NT2/D1 (cell line): ENCODE measurements around the gene LRIG2.

Experiments used
- DNase-seq: peaks from one replicate; pipeline ENCODE4 v3.0.0-alpha.2; 2011; ENCODE audit warnings: low read depth, low spot score
- H3K27me3 ChIP-seq: 2 replicates; pipeline ENCODE4 v1.6.0; 2011; ENCODE audit warnings: mild to moderate bottlenecking; ENCODE audit not compliant: insufficient read length, insufficient read depth
- H3K36me3 ChIP-seq: 2 replicates; pipeline ENCODE4 v1.6.1; 2011; ENCODE audit warnings: mild to moderate bottlenecking, low read length, mixed read lengths; ENCODE audit not compliant: insufficient read depth, insufficient read length
- H3K4me1 ChIP-seq: 2 replicates; pipeline ENCODE4 v1.5.1; 2011; ENCODE audit not compliant: insufficient read depth, insufficient read length
- H3K4me3 ChIP-seq: 2 replicates; pipeline ENCODE4 v1.5.1; 2011; ENCODE audit warnings: low read depth; ENCODE audit not compliant: insufficient read length
- H3K9ac ChIP-seq: 2 replicates; pipeline ENCODE4 v1.6.0; 2011; ENCODE audit warnings: low read depth; ENCODE audit not compliant: insufficient read length
- H3K9me3 ChIP-seq: 2 replicates; pipeline ENCODE4 v1.5.1; 2011; ENCODE audit warnings: mild to moderate bottlenecking, low read length; ENCODE audit not compliant: insufficient read depth
- SUZ12 ChIP-seq: IDR thresholded peaks from 2 replicates; pipeline ENCODE4 v1.6.1; 2011; ENCODE audit not compliant: insufficient read length, insufficient read depth; ENCODE audit errors: extremely low read depth
- YY1 ChIP-seq: IDR thresholded peaks from 2 replicates; pipeline ENCODE4 v1.6.1; 2011; ENCODE audit not compliant: insufficient read length, insufficient read depth
- ZNF274 ChIP-seq: IDR thresholded peaks from 2 replicates; pipeline ENCODE4 v1.6.1; 2011; ENCODE audit warnings: mild to moderate bottlenecking, low read depth, low read length

Gene LRIG2

GRCh38 chr1:113118266-113118665 lies 45.3 kb downstream of the LRIG2 start:
- no peak for DNase-seq
- Histone ChIP-seq H3K4me3 (no peak overlapping the region), H3K9ac (no peak overlapping the region), H3K9me3 (no peaks in the 10 kb centered on the region), H3K27me3 (no peaks in the 10 kb centered on the region), H3K36me3 (peaks cover 93% of the 10 kb centered on the region), H3K4me1 (no peaks in the 10 kb centered on the region)
- TF ChIP-seq SUZ12 (no peak), ZNF274 (no peak), YY1 (no peak)

GRCh38 chr1:113123737-113124136 lies 50.7 kb downstream of the LRIG2 start:
- DNase-seq = no peak
- peaks cover 77% of the 10 kb centered on the region for H3K36me3 ChIP-seq
- no peaks in the 10 kb centered on the region for H3K9me3 ChIP-seq

GRCh38 chr1:113124366-113124765 lies 51.4 kb downstream of the LRIG2 start:
- peaks cover 71% of the 10 kb centered on the region for H3K36me3 ChIP-seq
- TF ChIP-seq ZNF274 (no peak), YY1 (no peak), SUZ12 (no peak)
- no peaks in the 10 kb centered on the region for H3K9me3 ChIP-seq
- no peak overlapping the region for H3K9ac ChIP-seq
- H3K4me3 ChIP-seq = no peak overlapping the region
- DNase-seq = no peak
- no peaks in the 10 kb centered on the region for H3K4me1 ChIP-seq
- H3K27me3 ChIP-seq = no peaks in the 10 kb centered on the region

More at GRCh38 chr1:113123737-113124136, 50.7 kb downstream of the LRIG2 start:
- Histone ChIP-seq H3K27me3 (no peaks in the 10 kb centered on the region), H3K9ac (no peak overlapping the region), H3K4me3 (no peak overlapping the region), H3K4me1 (no peaks in the 10 kb centered on the region)
- TF ChIP-seq SUZ12 = no peak
- TF ChIP-seq YY1 = no peak

- Histone ChIP-seq H3K4me3 (no peak overlapping the region), H3K9ac (no peak overlapping the region), H3K4me1 (no peaks in the 10 kb centered on the region), H3K9me3 (no peaks in the 10 kb centered on the region), H3K36me3 (peaks cover 59% of the 10 kb centered on the region), H3K27me3 (no peaks in the 10 kb centered on the region)
- TF ChIP-seq ZNF274 = no peak
- TF ChIP-seq SUZ12 = no peak
- TF ChIP-seq YY1 = no peak
- DNase-seq = no peak
Measured at GRCh38 chr1:113125517-113125916, 52.5 kb downstream of the LRIG2 start.

- Histone ChIP-seq H3K4me3 (no peak overlapping the region), H3K9me3 (no peaks in the 10 kb centered on the region), H3K27me3 (no peaks in the 10 kb centered on the region), H3K36me3 (peaks cover 52% of the 10 kb centered on the region), H3K4me1 (no peaks in the 10 kb centered on the region), H3K9ac (no peak overlapping the region)
- no peak for DNase-seq
- no peak for TF ChIP-seq YY1
- TF ChIP-seq SUZ12 = no peak
- no peak for TF ChIP-seq ZNF274
Measured at GRCh38 chr1:113126207-113126606, 53.2 kb downstream of the LRIG2 start.

GRCh38 chr1:113128116-113128515 lies 55.1 kb downstream of the LRIG2 start:
- no peak for TF ChIP-seq YY1
- no peak for TF ChIP-seq SUZ12
- DNase-seq = no peak
- Histone ChIP-seq H3K27me3 (no peaks in the 10 kb centered on the region), H3K4me1 (no peaks in the 10 kb centered on the region), H3K9ac (no peak overlapping the region), H3K4me3 (no peak overlapping the region), H3K9me3 (no peaks in the 10 kb centered on the region), H3K36me3 (peaks cover 39% of the 10 kb centered on the region)

GRCh38 chr1:113129529-113130185 lies 56.7 kb downstream of the LRIG2 start:
- H3K36me3 ChIP-seq = peaks cover 24% of the 10 kb centered on the region
- H3K9ac ChIP-seq = no peak overlapping the region
- H3K4me1 ChIP-seq = no peaks in the 10 kb centered on the region
- H3K27me3 ChIP-seq = no peaks in the 10 kb centered on the region
- no peaks in the 10 kb centered on the region for H3K9me3 ChIP-seq
- no peak overlapping the region for H3K4me3 ChIP-seq
- TF ChIP-seq SUZ12 (no peak), YY1 (no peak), ZNF274 (no peak)
- DNase-seq = no peak

GRCh38 chr1:113133038-113133437 lies 60.0 kb downstream of the LRIG2 start:
- Histone ChIP-seq H3K9ac (no peak overlapping the region), H3K27me3 (no peaks in the 10 kb centered on the region), H3K9me3 (no peaks in the 10 kb centered on the region), H3K36me3 (no peaks in the 10 kb centered on the region), H3K4me3 (no peak overlapping the region), H3K4me1 (no peaks in the 10 kb centered on the region)
- DNase-seq = no peak
- TF ChIP-seq ZNF274 (no peak), YY1 (no peak), SUZ12 (no peak)
